Measurements from ENCODE around the gene ATP7B. TPM values are rescaled to one million over a fixed set of nuclear protein-coding genes. Genes with fewer than 3 reads are reported as not detected.
A peak's percentile ranks its signal among the peaks of the same experiment; 100 is the strongest.

ATP7B gene
- total RNA-seq, 2 donors from 2014 or later = 1.1 to 2.3 TPM

GRCh38 chr13:51961493-51962403 is 49.5 kb downstream of the ATP7B start:
- Mint-ChIP-seq H3K4me1 (peaks cover 24% of the 10 kb centered on the region), H3K4me3 (no peak overlapping the region), H3K27ac (no peak overlapping the region), H3K36me3 (ENCODE audit: low read depth) (no peaks in the 10 kb centered on the region), H3K27me3 (no peaks in the 10 kb centered on the region)
- DNase-seq (no peak), ATAC-seq (no peak)
- H3K9me3 ChIP-seq (ENCODE audit: control insufficient read depth, low read length, poor library complexity, severe bottlenecking) = no peaks in the 10 kb centered on the region

- no peaks in the 10 kb centered on the region for H3K9me3 ChIP-seq (ENCODE audit: control insufficient read depth, low read length, poor library complexity, severe bottlenecking)
- Mint-ChIP-seq H3K27ac (no peak overlapping the region), H3K4me3 (no peak overlapping the region), H3K36me3 (ENCODE audit: low read depth) (no peaks in the 10 kb centered on the region), H3K27me3 (peaks cover 5% of the 10 kb centered on the region), H3K4me1 (peaks cover 22% of the 10 kb centered on the region)
- ATAC-seq = no peak
- no peak for DNase-seq
These were observed 50.5 kb downstream of the ATP7B start for GRCh38 chr13:51960766-51961165.

GRCh38 chr13:51959773-51960172 is 51.5 kb downstream of the ATP7B start:
- Mint-ChIP-seq H3K27ac (peak overlapping the region; percentile 41), H3K4me3 (no peak overlapping the region), H3K4me1 (peaks cover 19% of the 10 kb centered on the region), H3K36me3 (ENCODE audit: low read depth) (no peaks in the 10 kb centered on the region), H3K27me3 (peaks cover 5% of the 10 kb centered on the region)
- ATAC-seq (no peak), DNase-seq (no peak)
- no peaks in the 10 kb centered on the region for H3K9me3 ChIP-seq (ENCODE audit: control insufficient read depth, low read length, poor library complexity, severe bottlenecking)

GRCh38 chr13:51958217-51958547 is 53.1 kb downstream of the ATP7B start:
- H3K27me3 Mint-ChIP-seq = peaks cover 5% of the 10 kb centered on the region
- peaks cover 2% of the 10 kb centered on the region for H3K36me3 Mint-ChIP-seq (ENCODE audit: low read depth)
- no peak overlapping the region for H3K4me3 Mint-ChIP-seq
- no peaks in the 10 kb centered on the region for H3K9me3 ChIP-seq (ENCODE audit: control insufficient read depth, low read length, poor library complexity, severe bottlenecking)
- ATAC-seq = no peak
- H3K27ac Mint-ChIP-seq = no peak overlapping the region
- no peak for DNase-seq
- peaks cover 30% of the 10 kb centered on the region for H3K4me1 Mint-ChIP-seq

- ATAC-seq (no peak), DNase-seq (no peak)
- Mint-ChIP-seq H3K36me3 (ENCODE audit: low read depth) (peaks cover 2% of the 10 kb centered on the region), H3K4me1 (peaks cover 35% of the 10 kb centered on the region), H3K27ac (no peak overlapping the region), H3K4me3 (no peak overlapping the region), H3K27me3 (peaks cover 5% of the 10 kb centered on the region)
- no peaks in the 10 kb centered on the region for H3K9me3 ChIP-seq (ENCODE audit: control insufficient read depth, low read length, poor library complexity, severe bottlenecking)
These were observed 53.7 kb downstream of the ATP7B start for GRCh38 chr13:51957377-51958216.

- Mint-ChIP-seq H3K4me3 (no peak overlapping the region), H3K4me1 (peaks cover 37% of the 10 kb centered on the region), H3K36me3 (ENCODE audit: low read depth) (peaks cover 2% of the 10 kb centered on the region), H3K27me3 (peaks cover 5% of the 10 kb centered on the region), H3K27ac (peak overlapping the region; percentile 74)
- ATAC-seq = no peak
- H3K9me3 ChIP-seq (ENCODE audit: control insufficient read depth, low read length, poor library complexity, severe bottlenecking) = no peaks in the 10 kb centered on the region
- DNase-seq = no peak
These were observed 54.5 kb downstream of the ATP7B start for GRCh38 chr13:51956717-51957116.

- no peak for ATAC-seq
- peaks cover 38% of the 10 kb centered on the region for H3K4me1 Mint-ChIP-seq
These were observed 55.2 kb downstream of the ATP7B start for GRCh38 chr13:51955816-51956603.

GRCh38 chr13:51955281-51955771 is 55.9 kb downstream of the ATP7B start:
- Mint-ChIP-seq H3K4me3 (no peak overlapping the region), H3K27ac (no peak overlapping the region), H3K4me1 (peaks cover 40% of the 10 kb centered on the region), H3K27me3 (peaks cover 5% of the 10 kb centered on the region), H3K36me3 (ENCODE audit: low read depth) (peaks cover 5% of the 10 kb centered on the region)
- H3K9me3 ChIP-seq (ENCODE audit: control insufficient read depth, low read length, poor library complexity, severe bottlenecking) = peaks cover 2% of the 10 kb centered on the region
- no peak for DNase-seq
- no peak for ATAC-seq

More at GRCh38 chr13:51955816-51956603, 55.2 kb downstream of the ATP7B start:
- H3K27ac Mint-ChIP-seq = peak overlapping the region; percentile 74
- no peak for DNase-seq
- H3K27me3 Mint-ChIP-seq = peaks cover 5% of the 10 kb centered on the region
- no peaks in the 10 kb centered on the region for H3K9me3 ChIP-seq (ENCODE audit: control insufficient read depth, low read length, poor library complexity, severe bottlenecking)
- H3K36me3 Mint-ChIP-seq (ENCODE audit: low read depth) = peaks cover 4% of the 10 kb centered on the region
- H3K4me3 Mint-ChIP-seq = no peak overlapping the region

GRCh38 chr13:51953347-51954195 is 57.7 kb downstream of the ATP7B start:
- no peak overlapping the region for H3K4me3 Mint-ChIP-seq
- H3K36me3 Mint-ChIP-seq (ENCODE audit: low read depth) = peaks cover 5% of the 10 kb centered on the region
- H3K27me3 Mint-ChIP-seq = peaks cover 5% of the 10 kb centered on the region
- H3K9me3 ChIP-seq (ENCODE audit: control insufficient read depth, low read length, poor library complexity, severe bottlenecking) = peaks cover 5% of the 10 kb centered on the region
- DNase-seq (no peak), ATAC-seq (peak; percentile 70)
- peak overlapping the region; percentile 3 for H3K27ac Mint-ChIP-seq
- H3K4me1 Mint-ChIP-seq = peaks cover 34% of the 10 kb centered on the region

- peak overlapping the region; percentile 0 for H3K27ac Mint-ChIP-seq
- peaks cover 29% of the 10 kb centered on the region for H3K4me1 Mint-ChIP-seq
- H3K9me3 ChIP-seq (ENCODE audit: control insufficient read depth, low read length, poor library complexity, severe bottlenecking) = peaks cover 5% of the 10 kb centered on the region
- peak overlapping the region; percentile 15 for H3K4me3 Mint-ChIP-seq
- H3K27me3 Mint-ChIP-seq = no peaks in the 10 kb centered on the region
- ATAC-seq (peak; percentile 78), DNase-seq (no peak)
- peaks cover 5% of the 10 kb centered on the region for H3K36me3 Mint-ChIP-seq (ENCODE audit: low read depth)
These were observed 60.5 kb downstream of the ATP7B start for GRCh38 chr13:51950722-51951121.

GRCh38 chr13:51946163-51946669 is 65.0 kb downstream of the ATP7B start:
- Mint-ChIP-seq H3K4me3 (no peak overlapping the region), H3K4me1 (peaks cover 39% of the 10 kb centered on the region), H3K27ac (no peak overlapping the region), H3K36me3 (ENCODE audit: low read depth) (peaks cover 3% of the 10 kb centered on the region), H3K27me3 (no peaks in the 10 kb centered on the region)
- DNase-seq (no peak), ATAC-seq (no peak)
- peaks cover 5% of the 10 kb centered on the region for H3K9me3 ChIP-seq (ENCODE audit: control insufficient read depth, low read length, poor library complexity, severe bottlenecking)

- peaks cover 38% of the 10 kb centered on the region for H3K4me1 Mint-ChIP-seq
- H3K9me3 ChIP-seq (ENCODE audit: control insufficient read depth, low read length, poor library complexity, severe bottlenecking) = peaks cover 2% of the 10 kb centered on the region
- H3K27me3 Mint-ChIP-seq = no peaks in the 10 kb centered on the region
- DNase-seq = no peak
- no peak overlapping the region for H3K27ac Mint-ChIP-seq
- H3K36me3 Mint-ChIP-seq (ENCODE audit: low read depth) = no peaks in the 10 kb centered on the region
- no peak for ATAC-seq
- no peak overlapping the region for H3K4me3 Mint-ChIP-seq
These were observed 66.1 kb downstream of the ATP7B start for GRCh38 chr13:51945149-51945548.
